K562 (cell line): ENCODE data around the gene SCLY. TPM values are rescaled to one million over a fixed set of nuclear protein-coding genes. Genes with fewer than 3 reads are reported as not detected.
A peak's percentile ranks its signal among the peaks of the same experiment; 100 is the strongest.

Experiments
- ATAC-seq: fragments of 200-7000 bp; cut with Tn5 transposase; 3 replicates; pipeline ENCODE4 v1.9.1; 2020; ENCODE audit warnings: moderate library complexity
- Bru-seq: library from RNA; stranded (reverse); fragments of 400-500 nt; gene quantifications from one replicate; lab custom pipeline; 2021; lab: Mats Ljungman, UMichigan
- BruChase-seq, 2 experiments: library from RNA; stranded (reverse); fragments of 400-500 nt; gene quantifications; one replicate each; lab custom pipeline; 2021; lab: Mats Ljungman, UMichigan
- BruUV-seq: library from RNA; stranded (reverse); fragments of 400-500 nt; replicated peaks from 2 replicates; lab custom pipeline; 2021; lab: Mats Ljungman, UMichigan
- CTCF ChIA-PET: fragments of 300-600 bp; formaldehyde crosslinking; extraction: SDS; loops from one replicate; lab custom pipeline; 2021; ENCODE audit warnings: low intra/inter-chr PET ratio; lab: Yijun Ruan, JAX
- POLR2A ChIA-PET: fragments of 300-600, 350-650 bp; sonication (Branson Sonifier 250); formaldehyde crosslinking; extraction: SDS; loops from one replicate; lab custom pipeline; 2021; ENCODE audit warnings: antibody characterized with exemption, inconsistent platforms; lab: Yijun Ruan, JAX
- DNase-seq, 4 experiments: peaks; one replicate each; pipeline versions ENCODE4 v3.0.0 to v3.0.0-alpha.2; 2011 to 2018; ENCODE audit warnings: low spot score in 3 of 4, mixed read lengths in 3 of 4; ENCODE audit errors: extremely low read depth in 1 of 4
- FAIRE-seq: peaks from 2 replicates; lab custom pipeline; 2011; peaks lifted over from hg19 to GRCh38; lab: Jason Lieb, UNC
- H2AFZ ChIP-seq: 2 replicates; pipeline ENCODE4 v1.6.0; 2011; ENCODE audit warnings: low read depth, low read length, control low read depth, inconsistent platforms
- H3K27ac ChIP-seq: fragments of 200-600 bp; 3 replicates; pipeline ENCODE4 v1.8.0; 2011; ENCODE audit warnings: low read depth, mild to moderate bottlenecking, control low read depth, inconsistent platforms, low read length, moderate library complexity, mixed read lengths; ENCODE audit errors: extremely low read depth
- H3K27me3 ChIP-seq, 2 experiments: fragments of 300-600 bp in 1 of 2; 2 replicates in 1 of 2; 3 replicates in 1 of 2; pipeline versions ENCODE4 v1.6.0 to v1.8.0; 2011; ENCODE audit warnings: inconsistent platforms in 2 of 2, low read length in 2 of 2, mild to moderate bottlenecking in 1 of 2, mixed read lengths in 1 of 2, moderate library complexity in 1 of 2; ENCODE audit not compliant: control insufficient read depth in 2 of 2, insufficient read depth in 2 of 2
- H3K36me3 ChIP-seq: fragments of 300-600 bp; 3 replicates; pipeline ENCODE4 v1.8.0; 2011; ENCODE audit warnings: mild to moderate bottlenecking, low read length, inconsistent platforms; ENCODE audit not compliant: control insufficient read depth, insufficient read depth
- H3K4me1 ChIP-seq, 2 experiments: fragments of 200-600 bp in 1 of 2; replicated peaks in 1 of 2; 2 replicates in 1 of 2; 3 replicates in 1 of 2; pipeline versions ENCODE4 v1.5.1 to v1.8.0; 2011; ENCODE audit warnings: inconsistent platforms in 2 of 2, low read length in 2 of 2, mild to moderate bottlenecking in 1 of 2, mixed read lengths in 1 of 2, moderate library complexity in 1 of 2; ENCODE audit not compliant: control insufficient read depth in 2 of 2, insufficient read depth in 2 of 2
- H3K4me2 ChIP-seq: 2 replicates; pipeline ENCODE4 v1.6.1; 2011; ENCODE audit warnings: low read length, control low read depth, inconsistent platforms, mixed read lengths; ENCODE audit not compliant: insufficient read depth
- H3K4me3 ChIP-seq: fragments of 200-600 bp; sonication (generic), shearing (Covaris generic); 2 replicates; pipeline ENCODE4 v1.5.1; 2016; ENCODE audit warnings: control low read depth, inconsistent platforms
- H3K79me2 ChIP-seq: fragments of 200-600 bp; 3 replicates; pipeline ENCODE4 v1.8.0; 2011; ENCODE audit warnings: low read length, inconsistent platforms; ENCODE audit not compliant: control insufficient read depth, insufficient read depth
- H3K9ac ChIP-seq, 2 experiments: 2 replicates each; pipeline versions ENCODE4 v1.6.0 to v1.6.1; 2011; ENCODE audit warnings: low read depth in 2 of 2, low read length in 2 of 2, control low read depth in 1 of 2, inconsistent platforms in 1 of 2, mild to moderate bottlenecking in 1 of 2, mixed read lengths in 1 of 2; ENCODE audit not compliant: insufficient read depth in 1 of 2
- H3K9me1 ChIP-seq: one replicate; pipeline ENCODE4 v1.6.0; 2011; ENCODE audit warnings: inconsistent platforms, mild to moderate bottlenecking, low read length, moderate library complexity; ENCODE audit not compliant: control insufficient read depth, insufficient read depth
- H3K9me3 ChIP-seq: replicated peaks from 2 replicates; pipeline ENCODE4 v1.5.1; 2011; ENCODE audit warnings: low read depth, low read length, inconsistent platforms; ENCODE audit not compliant: control insufficient read depth, insufficient read depth
- H4K20me1 ChIP-seq: replicated peaks from 2 replicates; pipeline ENCODE4 v1.6.1; 2011; ENCODE audit warnings: low read length, inconsistent platforms, mixed read lengths; ENCODE audit not compliant: control insufficient read depth, insufficient read depth
- CBX2 ChIP-seq: fragments of 200-600 bp; sonication (generic); IDR thresholded peaks from one replicate; pipeline ENCODE4 v1.6.1; 2012; ENCODE audit warnings: mild to moderate bottlenecking, low read length, inconsistent platforms; ENCODE audit not compliant: insufficient read depth, poor library complexity, severe bottlenecking
- CTBP1 ChIP-seq: fragments of 450-650 bp; IDR thresholded peaks from 2 replicates; pipeline ENCODE4 v1.6.1; 2016; ENCODE audit warnings: borderline replicate concordance
- HDAC8 ChIP-seq: fragments of 450-650 bp; IDR thresholded peaks from 2 replicates; pipeline ENCODE4 v1.6.1; 2016; ENCODE audit warnings: mild to moderate bottlenecking, missing genetic modification characterization, moderate library complexity, missing compliant biosample characterization
- KHSRP ChIP-seq: fragments of 450-650 bp; IDR thresholded peaks from 2 replicates; pipeline ENCODE4 v1.6.1; 2017
- MCM3 ChIP-seq: fragments of 450-650 bp; IDR thresholded peaks from 2 replicates; pipeline ENCODE4 v1.6.1; 2016
- MTA1 ChIP-seq: fragments of 450-650 bp; IDR thresholded peaks from 2 replicates; pipeline ENCODE4 v1.6.1; 2017; ENCODE audit warnings: borderline replicate concordance
- NFIC ChIP-seq: fragments of 450-650 bp; IDR thresholded peaks from 2 replicates; pipeline ENCODE4 v1.6.1; 2017; ENCODE audit warnings: mild to moderate bottlenecking, inconsistent platforms
- POLR2G ChIP-seq: fragments of 200-400 bp; formaldehyde crosslinking; IDR thresholded peaks from 2 replicates; pipeline ENCODE4 v1.6.1; 2017; ENCODE audit warnings: low read depth, mild to moderate bottlenecking, antibody characterized with exemption, low read length, moderate library complexity
- ZFP1 ChIP-seq: fragments of 450-650 bp; formaldehyde crosslinking; IDR thresholded peaks from 2 replicates; pipeline ENCODE4 v1.4.0; 2020; ENCODE audit warnings: mild to moderate bottlenecking, mixed read lengths
- ZNF408 ChIP-seq: fragments of 250-450 bp; sonication (Bioruptor Pico); IDR thresholded peaks from 2 replicates; pipeline ENCODE4 v1.4.0; 2020; ENCODE audit warnings: low read depth, mild to moderate bottlenecking, moderate library complexity
- ZNF41 ChIP-seq: fragments of 250-450 bp; sonication (Bioruptor Pico); conservative IDR thresholded peaks from 2 replicates; pipeline ENCODE4 v1.4.0; 2020; ENCODE audit warnings: mild to moderate bottlenecking
- ZNF785 ChIP-seq: fragments of 250-450 bp; sonication (Bioruptor Pico); IDR thresholded peaks from 2 replicates; pipeline ENCODE4 v1.4.0; 2020; ENCODE audit warnings: mild to moderate bottlenecking
- WGBS: fragments of 100-300 bp; shearing (Covaris generic); methylation state at CpG from one replicate; pipeline ENCODE4 v1.1.6; 2016; ENCODE audit warnings: low coverage, mixed read lengths; ENCODE audit not compliant: insufficient coverage; ENCODE audit errors: missing lambda C conversion rate; 5-methylcytosine and 5-hydroxymethylcytosine counted together
- in situ Hi-C: fragments of 300-500 bp; cut with MboI; formaldehyde crosslinking; loops from 4 replicates; pipeline ENCODE4 v1.15.0; 2018; ENCODE audit warnings: inconsistent platforms, mixed read lengths
- intact Hi-C: fragments of 100-400 bp; cut with micrococcal nuclease; formaldehyde crosslinking; loops from 2 replicates; pipeline ENCODE4 v1.14.2; 2022
- long read RNA-seq, 3 experiments: library from polyadenylated mRNA in 2 of 3; library from RNA in 1 of 3; unstranded in 2 of 3; stranded (forward) in 1 of 3; transcript quantifications; one replicate each; pipeline ENCODE4 v2.0.0, GENCODE V29; 2019 to 2022
- polyA minus RNA-seq, 3 experiments: library from RNA; depleted of rRNA, polyadenylated mRNA; stranded (reverse); fragments of >200 nt; gene quantifications; 2 replicates each; pipeline ENCODE4 v1.2.3, GENCODE V29; 2011
- polyA plus RNA-seq, 8 experiments: library from polyadenylated mRNA; depleted of rRNA in 4 of 8; stranded (reverse) in 5 of 8; unstranded in 3 of 8; fragments of >200 nt; fragmentation: Nextera tagmentation in 2 of 8; fragmentation: Illumina TruSeq in 1 of 8; extraction: Ambion mirVana in 2 of 8; extraction: Trizol in 1 of 8; gene quantifications; 2 replicates each; pipeline versions ENCODE4 v1.2.1 to v1.2.3, GENCODE V29; 2011 to 2014; ENCODE audit warnings: inconsistent platforms in 1 of 8, missing spikeins in 1 of 8
- total RNA-seq, 7 experiments: library from RNA; depleted of rRNA in 6 of 7; stranded (reverse); fragments of >200 nt in 6 of 7; fragmentation: Illumina TruSeq in 2 of 7; extraction: Trizol in 2 of 7; gene quantifications; 2 replicates each; pipeline versions ENCODE4 v1.2.1 to v1.2.3, GENCODE V29; 2011 to 2021; ENCODE audit warnings: low replicate concordance in 1 of 7
- TF ChIP-seq, protein P1 (sequence below), 2 experiments: IDR thresholded peaks; 2 replicates each; pipeline ENCODE4 v1.6.1; 2011; ENCODE audit warnings: borderline replicate concordance in 1 of 2, control low read depth in 1 of 2, low read depth in 1 of 2, low read length in 1 of 2, mild to moderate bottlenecking in 1 of 2, mixed read lengths in 1 of 2, moderate library complexity in 1 of 2; ENCODE audit not compliant: insufficient read depth in 1 of 2, insufficient read length in 1 of 2, poor library complexity in 1 of 2, severe bottlenecking in 1 of 2; ENCODE audit errors: extremely low read depth in 1 of 2

Gene SCLY, protein sequence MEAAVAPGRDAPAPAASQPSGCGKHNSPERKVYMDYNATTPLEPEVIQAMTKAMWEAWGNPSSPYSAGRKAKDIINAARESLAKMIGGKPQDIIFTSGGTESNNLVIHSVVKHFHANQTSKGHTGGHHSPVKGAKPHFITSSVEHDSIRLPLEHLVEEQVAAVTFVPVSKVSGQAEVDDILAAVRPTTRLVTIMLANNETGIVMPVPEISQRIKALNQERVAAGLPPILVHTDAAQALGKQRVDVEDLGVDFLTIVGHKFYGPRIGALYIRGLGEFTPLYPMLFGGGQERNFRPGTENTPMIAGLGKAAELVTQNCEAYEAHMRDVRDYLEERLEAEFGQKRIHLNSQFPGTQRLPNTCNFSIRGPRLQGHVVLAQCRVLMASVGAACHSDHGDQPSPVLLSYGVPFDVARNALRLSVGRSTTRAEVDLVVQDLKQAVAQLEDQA
- 81.0 and 87.4 TPM in 2 replicates for total RNA-seq (2011; cell fraction: chromatin; rRNA removed; ENCODE audit: low replicate concordance)
- total RNA-seq (2011; cell fraction: nucleolus; rRNA removed), result 56.5 and 64.7 TPM in 2 replicates
- total RNA-seq (2011; cell fraction: nucleoplasm; rRNA removed), result 82.6 and 125 TPM in 2 replicates
- 22.3 and 32.0 TPM in 2 replicates for total RNA-seq (2014; rRNA removed)
- total RNA-seq (2014; rRNA removed; fragmentation: Illumina TruSeq; extraction: Trizol), result 18.7 and 21.1 TPM in 2 replicates
- 18.6 TPM in 2 replicates for total RNA-seq (2015; rRNA removed; fragmentation: Illumina TruSeq; extraction: Trizol)
- 32.2 and 38.2 TPM in 2 replicates for total RNA-seq (2021)
- 15.6 and 17.1 TPM in 2 replicates for polyA plus RNA-seq (2011; rRNA removed)
- 14.7 and 24.8 TPM in 2 replicates for polyA plus RNA-seq (2011; cell fraction: cytosol; rRNA removed)
- 41.4 and 66.7 TPM in 2 replicates for polyA plus RNA-seq (2011; cell fraction: nucleus; rRNA removed)
- polyA plus RNA-seq (2012), result 22.6 and 23.3 TPM in 2 replicates
- 20.8 and 26.7 TPM in 2 replicates for polyA plus RNA-seq (2014; fragmentation: Illumina TruSeq; extraction: Trizol)
- polyA plus RNA-seq (2014; fragmentation: Nextera tagmentation; extraction: Ambion mirVana), result 1 to 10 TPM; 2.6 to 4.1 TPM
- polyA plus RNA-seq (2014; rRNA removed), result 23.9 and 27.4 TPM in 2 replicates
- 15.6 and 16.8 TPM in 2 replicates for polyA minus RNA-seq (2011; rRNA and poly(A)+ RNA removed)
- polyA minus RNA-seq (2011; cell fraction: cytosol; rRNA and poly(A)+ RNA removed), result 15.5 and 16.5 TPM in 2 replicates
- 26.5 and 33.8 TPM in 2 replicates for polyA minus RNA-seq (2011; cell fraction: nucleus; rRNA and poly(A)+ RNA removed)
- percentile 75 among the genes with signal in this experiment for Bru-seq, nascent RNA
- percentile 74 among the genes with signal in this experiment for BruChase-seq, experiment 1, labeled RNA remaining after a 2-hour chase
- percentile 73 among the genes with signal in this experiment for BruChase-seq, experiment 2, labeled RNA remaining after a 6-hour chase
- long read RNA-seq, experiment 1, partial matches to known transcripts, result 20 of 45 reads
- long read RNA-seq, experiment 1, other reads (novel, unspliced or antisense), result 19 of 45 reads
- long read RNA-seq, experiment 2, transcript SCLY-201 (12 exons, 2,562 nt), result major isoform, 7 of 22 reads
- long read RNA-seq, experiment 2, partial matches to known transcripts, result 5 of 22 reads
- long read RNA-seq, experiment 2, other reads (novel, unspliced or antisense), result 5 of 22 reads
- long read RNA-seq, experiment 3, partial matches to known transcripts, result 6 of 17 reads
- long read RNA-seq, experiment 3, other reads (novel, unspliced or antisense), result 6 of 17 reads

- no TSS peak for BruUV-seq
- Histone ChIP-seq H3K9me1 (no peaks in the 10 kb centered on the region), H3K27ac (peak within 1 kb of the TSS; percentile 82), H4K20me1 (no peaks in the 10 kb centered on the region), H3K36me3 (peaks cover 21% of the 10 kb centered on the region), H3K27me3 (no peaks in the 10 kb centered on the region), H3K4me3 (peak within 1 kb of the TSS; percentile 74), H3K9ac (peak within 1 kb of the TSS; percentile 85 to 92), H3K4me2 (peak within 1 kb of the TSS; percentile 92), H3K9me3 (0 out of 2 replicates have a peak, but pooled peaks cover 1% of the 10 kb centered on the region), H3K4me1 (peaks cover 4 to 9% of the 10 kb centered on the region in 2 experiments; a peak in 4 of 5 replicates), H3K79me2 (peaks cover 40% of the 10 kb centered on the region), H2AFZ (peak within 1 kb of the TSS; percentile 83)
- intact Hi-C loops, result no loop called here
- FAIRE-seq (peak; percentile 64), DNase-seq (peak; percentile 96 to 98 (median 96)), ATAC-seq (peak; percentile 98)
- WGBS, result 0% methylated on average over 34 of the region's 98 CpGs
- in situ Hi-C loops, result no loop called here
- ChIA-PET POLR2A (interaction anchor here (0.6 to 1.3 kb wide), 7 partner anchors 13 to 187 kb away, joined by 3 to 4 read pairs (median 3); no protein-coding TSS in a partner anchor), CTCF (interaction anchor here (0.6 kb wide), 1 partner anchor 93 kb away, joined by 3 read pairs; no protein-coding TSS in a partner anchor)
- no peak for TF ChIP-seq ZNF408 (CRISPR knock-in tag)
- TF ChIP-seq, protein P1, sequence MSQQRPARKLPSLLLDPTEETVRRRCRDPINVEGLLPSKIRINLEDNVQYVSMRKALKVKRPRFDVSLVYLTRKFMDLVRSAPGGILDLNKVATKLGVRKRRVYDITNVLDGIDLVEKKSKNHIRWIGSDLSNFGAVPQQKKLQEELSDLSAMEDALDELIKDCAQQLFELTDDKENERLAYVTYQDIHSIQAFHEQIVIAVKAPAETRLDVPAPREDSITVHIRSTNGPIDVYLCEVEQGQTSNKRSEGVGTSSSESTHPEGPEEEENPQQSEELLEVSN (IDR thresholded peaks at IDR 0.05; ENCODE audit: borderline replicate concordance in 1 of 2, extremely low read depth in 1 of 2, insufficient read depth in 1 of 2, insufficient read length in 1 of 2, low read depth in 1 of 2, low read length in 1 of 2, poor library complexity in 1 of 2, severe bottlenecking in 1 of 2), result peak in 1 of 2 experiments; percentile 27
- no peak for TF ChIP-seq MCM3
- TF ChIP-seq MTA1, result no peak
- TF ChIP-seq ZFP1 (CRISPR knock-in tag), result no peak
- TF ChIP-seq POLR2G, result peak; percentile 94
- no peak for TF ChIP-seq HDAC8 (tag)
- no peak for TF ChIP-seq CBX2
- TF ChIP-seq KHSRP, result no peak
- TF ChIP-seq ZNF785 (CRISPR knock-in tag), result no peak
- TF ChIP-seq ZNF41 (CRISPR knock-in tag), result no peak
- TF ChIP-seq CTBP1, result peak; percentile 86
- no peak; the same call in 1 of the 2 replicates for TF ChIP-seq NFIC
These were observed at the start of gene SCLY for GRCh38 chr2:238060542-238061314. TSS of gene SCLY (plus strand) at chr2:238061001. CDS start at chr2:238061055, 54 bp downstream.
